SU-DHL-6 (cell line): ENCODE results near the gene MTG2.

Experiments used
- CTCF ChIP-seq: fragments of 200-600 bp; sonication (generic); IDR thresholded peaks from one replicate; pipeline ENCODE4 v1.5.1; 2017; ENCODE audit warnings: antibody characterized with exemption, mild to moderate bottlenecking, low read length, moderate library complexity; ENCODE audit not compliant: insufficient read depth, poor library complexity, severe bottlenecking
- EZH2phosphoT487 ChIP-seq: fragments of 200-600 bp; sonication (generic), shearing (Covaris generic); conservative IDR thresholded peaks from 2 replicates; pipeline ENCODE4 v1.6.1; 2018; ENCODE audit warnings: mild to moderate bottlenecking, antibody characterized with exemption, low read length, moderate library complexity, mixed read lengths

- TF ChIP-seq CTCF (no peak), EZH2phosphoT487 (no peak)
Measured at GRCh38 chr20:62197801-62198200, 15.0 kb downstream of the MTG2 start.
